Measurements from ENCODE around the gene UBE2D3. TPM values are rescaled to one million over a fixed set of nuclear protein-coding genes. Genes with fewer than 3 reads are reported as not detected.
A peak's percentile ranks its signal among the peaks of the same experiment; 100 is the strongest.

The UBE2D3 gene
- polyA plus RNA-seq, 6 donors from 2014 or later, result 352 to 705 (median 440) TPM

GRCh38 chr4:102807345-102807744 lies 20.0 kb downstream of the UBE2D3 start:
- Mint-ChIP-seq H3K36me3 (peaks cover 18 to 34% of the 10 kb centered on the region in 2 donors), H3K4me1 (peaks cover 38 to 51% (median 39%) of the 10 kb centered on the region in 3 donors), H3K9me3 (no peaks in the 10 kb centered on the region), H3K27me3 (no peaks in the 10 kb centered on the region), H3K27ac (peak overlapping the region in 2 of 6 donors; percentile 22 to 85), H3K4me3 (no peak overlapping the region)
- DNase-seq (no peak), ATAC-seq (ENCODE audit: low read depth in 2 of 2) (no peak)

DNA sequence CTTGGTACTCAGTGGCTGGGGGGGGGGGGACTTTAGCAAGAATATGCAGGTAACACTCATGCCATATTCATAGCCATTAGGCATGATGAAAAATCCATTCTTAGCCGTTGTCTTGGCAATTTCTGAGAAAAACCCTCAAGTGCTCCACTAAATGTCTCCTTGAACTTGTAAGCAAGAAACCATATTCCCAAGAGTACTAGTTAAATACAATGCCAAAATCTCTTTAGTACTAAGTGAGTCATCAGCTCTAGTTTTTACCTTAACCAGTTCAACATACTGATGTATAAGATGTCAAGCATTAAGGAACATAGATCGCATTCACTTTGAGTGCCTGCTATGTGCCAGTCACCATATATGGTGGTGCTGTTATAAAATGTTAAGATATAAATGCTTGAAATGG lies 27.5 kb downstream of the UBE2D3 start:
- H3K36me3 Mint-ChIP-seq, result peaks cover 13 to 29% of the 10 kb centered on the region in 2 donors
- H3K9me3 Mint-ChIP-seq, result no peaks in the 10 kb centered on the region
- H3K27ac Mint-ChIP-seq, result no peak overlapping the region
- ATAC-seq (ENCODE audit: low read depth in 2 of 2) (no peak), DNase-seq (no peak)
- peaks cover 0 to 11% (median 4%) of the 10 kb centered on the region in 3 donors for H3K4me1 Mint-ChIP-seq
- H3K4me3 Mint-ChIP-seq, result no peak overlapping the region
- H3K27me3 Mint-ChIP-seq, result no peaks in the 10 kb centered on the region

- Mint-ChIP-seq H3K4me3 (no peak overlapping the region), H3K4me1 (peaks cover 0 to 8% (median 5%) of the 10 kb centered on the region in 3 donors), H3K9me3 (peaks cover 0 to 4% (median 2%) of the 10 kb centered on the region in 7 donors)
Observed at GRCh38 chr4:102794999-102795398, 32.4 kb downstream of the UBE2D3 start.

GRCh38 chr4:102792361-102792936 lies 34.9 kb downstream of the UBE2D3 start:
- ATAC-seq (ENCODE audit: low read depth in 2 of 2) (peak; percentile 29 to 37), DNase-seq (no peak)
- no peak overlapping the region for H3K4me3 Mint-ChIP-seq
- peaks cover 6 to 16% of the 10 kb centered on the region in 2 donors for H3K36me3 Mint-ChIP-seq
- H3K9me3 Mint-ChIP-seq, result peaks cover 0 to 5% (median 2%) of the 10 kb centered on the region in 7 donors
- H3K27ac Mint-ChIP-seq, result peak overlapping the region in 5 of 6 donors; percentile 31 to 88 (median 61)
- H3K27me3 Mint-ChIP-seq, result no peaks in the 10 kb centered on the region
- H3K4me1 Mint-ChIP-seq, result peaks cover 0 to 8% (median 5%) of the 10 kb centered on the region in 3 donors

More at GRCh38 chr4:102794999-102795398, 32.4 kb downstream of the UBE2D3 start:
- Mint-ChIP-seq H3K27ac (peak overlapping the region in 2 of 6 donors; percentile 22 to 69), H3K36me3 (peaks cover 6 to 27% of the 10 kb centered on the region in 2 donors), H3K27me3 (no peaks in the 10 kb centered on the region)
- no peak for ATAC-seq (ENCODE audit: low read depth in 2 of 2)
- no peak for DNase-seq

- no peak overlapping the region for H3K4me3 Mint-ChIP-seq
- H3K4me1 Mint-ChIP-seq, result peaks cover 0 to 8% (median 5%) of the 10 kb centered on the region in 3 donors
- H3K27me3 Mint-ChIP-seq, result no peaks in the 10 kb centered on the region
- H3K27ac Mint-ChIP-seq, result peak overlapping the region; percentile 10 to 87 (median 44)
- no peak for DNase-seq
- peaks cover 6 to 10% of the 10 kb centered on the region in 2 donors for H3K36me3 Mint-ChIP-seq
- no peak for ATAC-seq (ENCODE audit: low read depth in 2 of 2)
- peaks cover 0 to 5% (median 2%) of the 10 kb centered on the region in 7 donors for H3K9me3 Mint-ChIP-seq
Observed at GRCh38 chr4:102791318-102791835, 36.0 kb downstream of the UBE2D3 start.

- Mint-ChIP-seq H3K9me3 (peaks cover 0 to 5% (median 2%) of the 10 kb centered on the region in 7 donors), H3K36me3 (peaks cover 0 to 10% of the 10 kb centered on the region in 2 donors), H3K4me1 (peaks cover 0 to 8% (median 5%) of the 10 kb centered on the region in 3 donors)
Observed at GRCh38 chr4:102789317-102789717, 38.0 kb downstream of the UBE2D3 start.

GRCh38 chr4:102787944-102788343 lies 39.4 kb downstream of the UBE2D3 start:
- Mint-ChIP-seq H3K4me1 (peaks cover 0 to 8% (median 5%) of the 10 kb centered on the region in 3 donors), H3K27me3 (no peaks in the 10 kb centered on the region), H3K9me3 (peaks cover 0 to 5% (median 2%) of the 10 kb centered on the region in 7 donors), H3K27ac (peak overlapping the region in 1 of 6 donors; percentile 65), H3K36me3 (peaks cover 0 to under 1% of the 10 kb centered on the region in 2 donors), H3K4me3 (no peak overlapping the region)
- no peak for DNase-seq
- no peak for ATAC-seq (ENCODE audit: low read depth in 2 of 2)

More at GRCh38 chr4:102789317-102789717, 38.0 kb downstream of the UBE2D3 start:
- ATAC-seq (ENCODE audit: low read depth in 2 of 2) (no peak), DNase-seq (no peak)
- H3K27me3 Mint-ChIP-seq, result no peaks in the 10 kb centered on the region
- H3K27ac Mint-ChIP-seq, result peak overlapping the region in 1 of 6 donors; percentile 65
- H3K4me3 Mint-ChIP-seq, result no peak overlapping the region

DNA sequence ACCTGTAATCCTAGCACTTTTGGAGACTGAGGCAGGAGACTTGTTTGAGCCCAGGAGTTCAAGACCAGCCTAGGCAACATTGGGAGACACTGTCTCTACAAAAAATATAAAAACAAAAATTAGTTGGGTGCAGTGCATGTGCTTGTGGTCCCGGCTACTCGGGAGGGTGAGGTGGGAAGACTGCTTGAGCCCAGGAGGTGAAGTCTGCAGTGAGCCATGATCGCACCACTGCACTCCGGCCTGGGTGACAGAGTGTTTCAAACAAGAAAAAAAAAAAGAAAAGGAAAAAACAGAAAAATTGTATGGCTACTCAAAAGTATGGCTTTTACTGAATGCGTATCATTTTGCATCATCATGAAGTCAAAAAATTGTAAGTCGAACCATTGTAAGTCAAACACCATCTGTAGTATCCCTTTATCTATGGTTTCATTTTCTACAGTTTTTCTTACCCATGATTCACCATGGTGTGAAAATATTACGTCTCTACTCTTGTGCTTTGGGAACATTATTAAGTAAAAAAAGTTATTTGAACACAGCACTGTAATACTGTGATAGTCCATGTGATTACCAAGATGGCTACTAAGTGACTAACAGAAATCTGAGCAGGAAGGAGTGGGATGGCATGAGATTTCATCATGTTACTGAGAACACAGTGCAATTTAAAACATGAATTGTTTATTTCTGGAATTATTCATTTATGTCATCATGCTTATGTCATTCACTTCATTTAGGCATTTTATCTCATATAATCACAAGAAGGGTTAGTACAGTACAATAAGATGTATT lies 40.1 kb downstream of the UBE2D3 start:
- ATAC-seq (ENCODE audit: low read depth in 2 of 2), result no peak
- Mint-ChIP-seq H3K9me3 (peaks cover 0 to 5% (median 1%) of the 10 kb centered on the region in 7 donors), H3K36me3 (no peaks in the 10 kb centered on the region), H3K27ac (no peak overlapping the region), H3K27me3 (no peaks in the 10 kb centered on the region), H3K4me3 (no peak overlapping the region), H3K4me1 (peaks cover 0 to 3% (median 2%) of the 10 kb centered on the region in 3 donors)
- no peak for DNase-seq

DNA sequence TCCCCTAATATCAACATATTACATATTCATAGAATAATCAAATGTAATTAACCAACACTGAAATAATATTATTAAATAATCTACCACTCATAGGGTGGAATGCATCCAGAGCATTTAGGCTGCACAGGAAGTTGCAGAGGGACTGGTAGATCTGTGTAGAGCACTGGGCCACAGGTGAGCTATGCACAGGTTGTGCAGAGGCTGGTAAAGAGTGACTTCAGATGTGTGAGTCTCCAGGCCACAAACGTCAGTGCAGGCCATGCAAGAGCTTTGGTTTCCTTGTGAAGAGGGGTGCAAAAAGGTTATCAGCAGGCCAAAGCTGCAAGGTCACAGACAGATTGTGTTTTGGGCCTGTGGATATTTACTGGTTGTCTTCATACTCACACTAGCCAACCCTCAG lies 41.1 kb downstream of the UBE2D3 start:
- Mint-ChIP-seq H3K27ac (no peak overlapping the region), H3K27me3 (no peaks in the 10 kb centered on the region), H3K4me3 (no peak overlapping the region), H3K4me1 (no peaks in the 10 kb centered on the region), H3K9me3 (peaks cover 0 to 5% (median 0%) of the 10 kb centered on the region in 7 donors), H3K36me3 (no peaks in the 10 kb centered on the region)
- DNase-seq, result no peak
- ATAC-seq (ENCODE audit: low read depth in 2 of 2), result no peak

GRCh38 chr4:102783006-102783405 lies 44.3 kb downstream of the UBE2D3 start:
- Mint-ChIP-seq H3K9me3 (no peaks in the 10 kb centered on the region), H3K4me3 (no peak overlapping the region), H3K4me1 (peaks cover 0 to 7% (median 4%) of the 10 kb centered on the region in 3 donors), H3K27ac (no peak overlapping the region), H3K36me3 (no peaks in the 10 kb centered on the region), H3K27me3 (no peaks in the 10 kb centered on the region)
- ATAC-seq (ENCODE audit: low read depth in 2 of 2) (no peak), DNase-seq (no peak)

- Mint-ChIP-seq H3K27me3 (no peaks in the 10 kb centered on the region), H3K9me3 (no peaks in the 10 kb centered on the region), H3K36me3 (no peaks in the 10 kb centered on the region), H3K4me3 (no peak overlapping the region), H3K27ac (peak overlapping the region in 1 of 6 donors; percentile 32), H3K4me1 (peaks cover 0 to 7% (median 4%) of the 10 kb centered on the region in 3 donors)
- no peak for ATAC-seq (ENCODE audit: low read depth in 2 of 2)
- no peak for DNase-seq
Observed at GRCh38 chr4:102781570-102781969, 45.8 kb downstream of the UBE2D3 start.

GRCh38 chr4:102780476-102781144 lies 46.7 kb downstream of the UBE2D3 start:
- Mint-ChIP-seq H3K36me3 (no peaks in the 10 kb centered on the region), H3K4me1 (peaks cover 3 to 7% (median 4%) of the 10 kb centered on the region in 3 donors), H3K4me3 (no peak overlapping the region), H3K27ac (peak overlapping the region in 1 of 6 donors; percentile 36), H3K27me3 (no peaks in the 10 kb centered on the region), H3K9me3 (no peaks in the 10 kb centered on the region)
- DNase-seq (no peak), ATAC-seq (ENCODE audit: low read depth in 2 of 2) (no peak)

- Mint-ChIP-seq H3K4me1 (peaks cover 4 to 7% (median 4%) of the 10 kb centered on the region in 3 donors), H3K4me3 (peak overlapping the region in 2 of 8 donors; percentile 16 to 42), H3K9me3 (no peaks in the 10 kb centered on the region), H3K27ac (peak overlapping the region in 2 of 6 donors; percentile 69 to 76), H3K27me3 (no peaks in the 10 kb centered on the region), H3K36me3 (no peaks in the 10 kb centered on the region)
- ATAC-seq (ENCODE audit: low read depth in 2 of 2) (no peak), DNase-seq (no peak)
Observed at GRCh38 chr4:102779204-102779603, 48.1 kb downstream of the UBE2D3 start.

Measured in naive B cell (primary cell).